Measurements from ENCODE around the gene NEMF.

The NEMF gene

DNA sequence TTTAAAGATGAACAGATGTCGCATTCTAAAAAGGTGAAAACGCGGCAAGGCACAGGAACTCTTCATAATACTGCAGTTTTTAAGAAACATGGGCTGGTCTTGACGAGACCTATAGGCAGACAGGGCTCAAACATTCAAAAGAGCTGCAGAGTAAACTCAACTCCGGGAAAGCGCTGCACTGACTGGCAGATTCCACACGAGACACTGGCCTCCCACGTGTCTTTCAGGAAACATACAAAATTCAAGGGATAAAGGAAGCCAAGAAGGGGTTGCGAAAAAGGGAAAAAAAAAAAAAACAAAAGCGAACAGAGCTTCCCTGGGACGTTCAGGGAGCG lies 39.7 kb upstream of the NEMF start:
- peak overlapping the region; percentile 100 for H3K4ac ChIP-seq (ENCODE audit: low read depth, low read length)
- H3K4me3 ChIP-seq (ENCODE audit: low read depth, low read length): peak overlapping the region; percentile 81
- H3K4me1 ChIP-seq (ENCODE audit: control insufficient read depth in 1 of 2, insufficient read depth in 2 of 2, low read length in 2 of 2): peaks cover 0 to 3% of the 10 kb centered on the region in 2 experiments
- peak overlapping the region; percentile 99 for H2BK5ac ChIP-seq (ENCODE audit: low read depth, low read length, poor library complexity)
- H3K79me2 ChIP-seq (ENCODE audit: control insufficient read depth, insufficient read depth, low read length, poor library complexity): peaks cover 17% of the 10 kb centered on the region
- H4K91ac ChIP-seq (ENCODE audit: low read depth, low read length): peak overlapping the region; percentile 100
- peak overlapping the region; percentile 100 for H4K8ac ChIP-seq (ENCODE audit: low read depth, low read length)
- peak overlapping the region; percentile 99 for H2AK5ac ChIP-seq (ENCODE audit: low read length)
- H3K4me2 ChIP-seq (ENCODE audit: low read length): peak overlapping the region; percentile 76
- peaks cover 5 to 8% of the 10 kb centered on the region in 2 experiments for H3K36me3 ChIP-seq (ENCODE audit: control insufficient read depth in 1 of 2, insufficient read depth in 2 of 2, low read length in 2 of 2)
- H3K9me3 ChIP-seq (ENCODE audit: insufficient read depth, low read depth, low read length): no peaks in the 10 kb centered on the region
- peak overlapping the region; percentile 100 for H2AFZ ChIP-seq (ENCODE audit: insufficient read depth, low read length, poor library complexity)
- H3K18ac ChIP-seq (ENCODE audit: low read length): peak overlapping the region; percentile 99
- WGBS (ENCODE audit: extremely low coverage, insufficient coverage, insufficient read length): no CpG with 5 or more reads among the region's 12 CpGs
- H3K79me1 ChIP-seq (ENCODE audit: low read length): peaks cover 18% of the 10 kb centered on the region
- no peaks in the 10 kb centered on the region for H3K27me3 ChIP-seq (ENCODE audit: insufficient read depth, low read length)
- H4K12ac ChIP-seq (ENCODE audit: low read depth, low read length): peak overlapping the region; percentile 100
- peak overlapping the region; percentile 91 for H2BK12ac ChIP-seq (ENCODE audit: low read length)
- peak overlapping the region; percentile 99 for H2BK120ac ChIP-seq (ENCODE audit: insufficient read depth, low read length, poor library complexity)
- peak overlapping the region; percentile 100 for H3K14ac ChIP-seq (ENCODE audit: low read length)
- peak; percentile 78 to 81 for DNase-seq
- no peak overlapping the region for H3K23ac ChIP-seq (ENCODE audit: low read length)
- H3K27ac ChIP-seq (ENCODE audit: low read depth, low read length): peak overlapping the region; percentile 99
- peak overlapping the region; percentile 96 for H3K9ac ChIP-seq (ENCODE audit: low read length)

DNA sequence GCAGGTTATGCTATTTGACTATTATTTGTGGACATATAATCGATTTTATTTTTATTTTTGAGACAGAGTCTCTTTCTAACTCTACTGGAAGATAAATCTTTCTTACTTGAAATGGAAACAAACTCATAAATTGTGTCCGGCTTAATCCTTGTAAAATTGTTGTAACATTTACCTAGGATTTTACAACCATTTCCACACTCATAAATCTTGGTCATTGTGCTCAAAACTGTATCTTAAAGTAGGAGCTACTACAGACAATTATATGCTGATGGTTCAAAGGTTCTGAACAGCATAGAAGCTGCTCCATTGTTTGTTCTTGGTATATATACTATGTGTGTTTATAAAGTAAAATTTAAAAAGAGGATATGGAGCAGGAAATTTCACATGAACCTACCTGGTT lies 35.7 kb upstream of the NEMF start:
- Histone ChIP-seq H3K18ac (ENCODE audit: low read length) (no peak overlapping the region), H2BK12ac (ENCODE audit: low read length) (no peak overlapping the region), H3K23ac (ENCODE audit: low read length) (no peak overlapping the region), H3K4me3 (ENCODE audit: low read depth, low read length) (no peak overlapping the region), H3K4me1 (ENCODE audit: control insufficient read depth in 1 of 2, insufficient read depth in 2 of 2, low read length in 2 of 2) (peaks cover 2 to 3% of the 10 kb centered on the region in 2 experiments), H2BK5ac (ENCODE audit: low read depth, low read length, poor library complexity) (no peak overlapping the region), H2AFZ (ENCODE audit: insufficient read depth, low read length, poor library complexity) (no peak overlapping the region), H3K27ac (ENCODE audit: low read depth, low read length) (no peak overlapping the region), H3K9me3 (ENCODE audit: insufficient read depth, low read depth, low read length) (no peaks in the 10 kb centered on the region), H4K8ac (ENCODE audit: low read depth, low read length) (no peak overlapping the region), H2AK5ac (ENCODE audit: low read length) (no peak overlapping the region), H3K14ac (ENCODE audit: low read length) (no peak overlapping the region), H3K79me2 (ENCODE audit: control insufficient read depth, insufficient read depth, low read length, poor library complexity) (peaks cover 8% of the 10 kb centered on the region), H3K36me3 (ENCODE audit: control insufficient read depth in 1 of 2, insufficient read depth in 2 of 2, low read length in 2 of 2) (peaks cover 0 to under 1% of the 10 kb centered on the region in 2 experiments), H2BK120ac (ENCODE audit: insufficient read depth, low read length, poor library complexity) (no peak overlapping the region), H4K12ac (ENCODE audit: low read depth, low read length) (no peak overlapping the region), H3K4ac (ENCODE audit: low read depth, low read length) (no peak overlapping the region), H3K4me2 (ENCODE audit: low read length) (no peak overlapping the region), H3K27me3 (ENCODE audit: insufficient read depth, low read length) (no peaks in the 10 kb centered on the region), H4K91ac (ENCODE audit: low read depth, low read length) (no peak overlapping the region), H3K9ac (ENCODE audit: low read length) (no peak overlapping the region), H3K79me1 (ENCODE audit: low read length) (peaks cover 8% of the 10 kb centered on the region)
- no peak for DNase-seq
- WGBS (ENCODE audit: extremely low coverage, insufficient coverage, insufficient read length): no CpG with 5 or more reads among the region's 2 CpGs

DNA sequence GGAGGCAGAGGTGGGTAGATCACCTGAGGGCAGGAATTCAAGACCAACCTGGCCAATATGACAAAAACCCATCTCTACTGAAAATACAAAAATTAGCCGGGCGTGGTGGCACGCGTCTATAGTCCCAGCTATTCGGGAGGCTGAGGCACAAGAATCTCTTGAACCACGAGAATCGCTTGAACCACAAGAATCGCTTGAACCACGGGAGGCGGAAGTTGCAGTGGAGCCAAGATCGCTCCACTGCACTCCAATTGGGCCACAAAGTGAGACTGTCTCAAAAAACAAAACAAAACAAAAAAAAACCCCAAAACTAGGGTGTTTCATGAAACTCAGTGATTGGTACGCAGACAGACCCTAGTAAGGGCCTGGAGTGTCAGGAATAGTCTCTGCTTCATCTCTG lies 33.9 kb upstream of the NEMF start:
- H4K91ac ChIP-seq (ENCODE audit: low read depth, low read length): no peak overlapping the region
- no peak overlapping the region for H2BK5ac ChIP-seq (ENCODE audit: low read depth, low read length, poor library complexity)
- no peak overlapping the region for H3K4me2 ChIP-seq (ENCODE audit: low read length)
- H3K27ac ChIP-seq (ENCODE audit: low read depth, low read length): no peak overlapping the region
- H3K79me2 ChIP-seq (ENCODE audit: control insufficient read depth, insufficient read depth, low read length, poor library complexity): no peaks in the 10 kb centered on the region
- no peak overlapping the region for H3K14ac ChIP-seq (ENCODE audit: low read length)
- DNase-seq: no peak
- H2AK5ac ChIP-seq (ENCODE audit: low read length): no peak overlapping the region
- H3K4me1 ChIP-seq (ENCODE audit: control insufficient read depth in 1 of 2, insufficient read depth in 2 of 2, low read length in 2 of 2): peaks cover 0 to 2% of the 10 kb centered on the region in 2 experiments
- H3K4me3 ChIP-seq (ENCODE audit: low read depth, low read length): no peak overlapping the region
- H4K8ac ChIP-seq (ENCODE audit: low read depth, low read length): no peak overlapping the region
- H3K4ac ChIP-seq (ENCODE audit: low read depth, low read length): no peak overlapping the region
- H3K36me3 ChIP-seq (ENCODE audit: control insufficient read depth in 1 of 2, insufficient read depth in 2 of 2, low read length in 2 of 2): no peaks in the 10 kb centered on the region
- peak overlapping the region; percentile 24 for H2BK12ac ChIP-seq (ENCODE audit: low read length)
- H4K12ac ChIP-seq (ENCODE audit: low read depth, low read length): no peak overlapping the region
- WGBS (ENCODE audit: extremely low coverage, insufficient coverage, insufficient read length): no CpG with 5 or more reads among the region's 12 CpGs
- H2BK120ac ChIP-seq (ENCODE audit: insufficient read depth, low read length, poor library complexity): no peak overlapping the region
- H3K23ac ChIP-seq (ENCODE audit: low read length): no peak overlapping the region
- H3K27me3 ChIP-seq (ENCODE audit: insufficient read depth, low read length): no peaks in the 10 kb centered on the region
- no peak overlapping the region for H3K9ac ChIP-seq (ENCODE audit: low read length)
- no peaks in the 10 kb centered on the region for H3K79me1 ChIP-seq (ENCODE audit: low read length)
- no peak overlapping the region for H2AFZ ChIP-seq (ENCODE audit: insufficient read depth, low read length, poor library complexity)
- no peaks in the 10 kb centered on the region for H3K9me3 ChIP-seq (ENCODE audit: insufficient read depth, low read depth, low read length)
- H3K18ac ChIP-seq (ENCODE audit: low read length): no peak overlapping the region

DNA sequence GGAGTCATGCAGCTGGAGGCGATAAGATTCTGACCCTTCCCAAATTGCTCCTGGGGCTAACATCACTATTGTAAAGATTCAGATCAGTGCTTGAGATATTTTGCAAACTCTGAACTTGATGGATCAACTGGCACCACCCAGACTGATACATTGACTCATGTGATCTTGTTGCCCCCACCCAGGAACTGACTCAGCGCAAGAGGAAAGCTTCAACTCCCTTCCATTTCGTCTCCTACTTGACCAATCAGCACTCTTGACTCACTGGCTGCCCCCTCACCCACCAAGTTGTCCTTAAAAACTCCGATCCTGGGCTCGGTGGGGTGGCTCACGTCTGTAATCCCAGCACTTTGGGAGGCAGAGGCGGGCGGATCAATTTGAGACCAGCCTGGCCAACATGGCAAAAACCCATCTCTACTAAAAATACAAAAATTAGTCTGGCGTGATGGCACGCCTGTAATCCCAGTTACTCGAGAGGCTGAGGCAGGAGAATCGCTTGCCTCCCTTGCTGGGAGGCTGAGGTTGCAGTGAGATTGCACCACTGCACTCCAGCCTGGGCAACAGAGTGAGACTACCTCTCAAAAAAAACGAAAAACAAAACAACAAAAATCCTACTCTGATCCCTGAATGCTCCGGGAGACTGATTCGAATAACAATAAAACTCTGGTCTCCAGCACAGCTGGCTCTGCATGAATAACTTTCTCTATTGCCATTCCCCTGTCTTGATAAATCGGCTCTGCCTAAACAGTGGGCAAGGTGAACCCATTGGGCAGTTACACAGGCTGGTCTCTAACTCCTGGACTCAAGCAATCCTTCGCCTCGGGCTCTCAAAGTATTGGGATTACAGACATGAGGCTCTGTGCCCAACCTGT lies 30.5 kb upstream of the NEMF start:
- no peaks in the 10 kb centered on the region for H3K9me3 ChIP-seq (ENCODE audit: insufficient read depth, low read depth, low read length)
- peaks cover 9% of the 10 kb centered on the region for H3K79me1 ChIP-seq (ENCODE audit: low read length)
- H3K14ac ChIP-seq (ENCODE audit: low read length): no peak overlapping the region
- H3K4ac ChIP-seq (ENCODE audit: low read depth, low read length): no peak overlapping the region
- WGBS (ENCODE audit: extremely low coverage, insufficient coverage, insufficient read length): no CpG with 5 or more reads among the region's 18 CpGs
- H3K4me3 ChIP-seq (ENCODE audit: low read depth, low read length): no peak overlapping the region
- no peaks in the 10 kb centered on the region for H3K27me3 ChIP-seq (ENCODE audit: insufficient read depth, low read length)
- no peak overlapping the region for H4K12ac ChIP-seq (ENCODE audit: low read depth, low read length)
- no peak overlapping the region for H3K27ac ChIP-seq (ENCODE audit: low read depth, low read length)
- H3K4me1 ChIP-seq (ENCODE audit: control insufficient read depth in 1 of 2, insufficient read depth in 2 of 2, low read length in 2 of 2): peaks cover 3 to 5% of the 10 kb centered on the region in 2 experiments
- H4K8ac ChIP-seq (ENCODE audit: low read depth, low read length): no peak overlapping the region
- H3K23ac ChIP-seq (ENCODE audit: low read length): no peak overlapping the region
- no peak overlapping the region for H2AK5ac ChIP-seq (ENCODE audit: low read length)
- no peak overlapping the region for H3K4me2 ChIP-seq (ENCODE audit: low read length)
- H3K9ac ChIP-seq (ENCODE audit: low read length): no peak overlapping the region
- no peak for DNase-seq
- H2AFZ ChIP-seq (ENCODE audit: insufficient read depth, low read length, poor library complexity): no peak overlapping the region
- H3K79me2 ChIP-seq (ENCODE audit: control insufficient read depth, insufficient read depth, low read length, poor library complexity): no peaks in the 10 kb centered on the region
- H3K18ac ChIP-seq (ENCODE audit: low read length): no peak overlapping the region
- no peak overlapping the region for H4K91ac ChIP-seq (ENCODE audit: low read depth, low read length)
- no peak overlapping the region for H2BK120ac ChIP-seq (ENCODE audit: insufficient read depth, low read length, poor library complexity)
- no peak overlapping the region for H2BK12ac ChIP-seq (ENCODE audit: low read length)
- H2BK5ac ChIP-seq (ENCODE audit: low read depth, low read length, poor library complexity): no peak overlapping the region
- H3K36me3 ChIP-seq (ENCODE audit: control insufficient read depth in 1 of 2, insufficient read depth in 2 of 2, low read length in 2 of 2): no peaks in the 10 kb centered on the region
